Stimulated activated CD8-positive, alpha-beta memory T cell treated with anti-CD3 and anti-CD28 coated beads, Interleukin-15, amount 100 ng/mL, for 48 hours (primary cell): ENCODE data around the gene LRRC3B.

Experiments
- DNase-seq, 2 donors: peaks; one replicate each; pipeline ENCODE4 v3.0.0-alpha.2; 2020; ENCODE audit warnings: low read depth in 2 of 2

Gene LRRC3B

DNA sequence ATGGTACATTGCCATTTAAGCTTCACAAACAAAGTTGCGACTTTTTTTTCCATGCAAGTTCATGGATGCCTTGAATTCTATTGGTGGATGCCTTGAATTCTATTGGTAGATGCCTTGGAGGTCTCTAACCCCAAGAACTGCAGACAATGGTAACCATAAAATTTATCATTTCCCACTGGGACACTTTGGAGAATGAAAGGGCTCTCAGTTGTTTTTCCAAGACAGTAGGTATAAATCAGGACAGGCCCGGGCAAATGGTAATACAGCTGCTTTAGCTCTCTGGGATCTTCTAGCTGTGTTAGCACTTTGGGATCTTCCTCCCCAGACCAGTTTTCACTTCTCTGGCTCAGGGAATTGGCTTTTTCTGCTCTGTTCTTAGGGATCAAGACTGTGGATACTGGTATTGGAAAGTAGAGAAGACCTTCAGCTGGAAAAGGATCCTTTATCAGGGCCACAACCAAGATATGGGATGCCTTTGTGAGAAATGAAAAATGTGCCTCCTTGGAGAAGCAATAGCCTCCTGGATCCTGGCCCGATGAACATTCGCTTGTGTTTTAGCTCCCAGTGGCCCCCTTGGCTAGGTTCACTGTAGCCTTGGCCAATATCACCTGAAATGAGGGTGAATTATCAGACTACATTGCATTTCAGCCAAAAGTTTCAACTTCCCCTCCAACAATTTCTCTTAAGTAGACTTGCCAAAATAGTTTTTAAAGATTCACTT is 8.3 kb downstream of the LRRC3B start:
- no peak for DNase-seq

DNA sequence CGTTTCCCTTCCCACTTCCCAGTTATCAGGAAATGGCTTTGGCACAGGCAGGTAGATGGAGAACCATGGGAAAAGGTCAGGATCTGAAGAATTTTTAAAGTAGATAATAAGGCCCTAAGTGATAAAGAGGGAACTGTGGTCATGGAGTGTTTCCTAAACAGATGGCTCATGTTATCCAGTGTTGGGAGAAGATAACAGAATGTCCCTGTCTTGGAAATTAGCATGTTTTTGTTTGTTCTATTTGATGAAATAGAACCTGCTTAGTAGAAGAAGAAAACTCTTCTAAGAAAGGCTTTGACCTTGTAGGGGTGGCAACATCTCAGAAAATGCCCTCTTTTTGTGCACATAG is 8.8 kb downstream of the LRRC3B start:
- DNase-seq = no peak

DNA sequence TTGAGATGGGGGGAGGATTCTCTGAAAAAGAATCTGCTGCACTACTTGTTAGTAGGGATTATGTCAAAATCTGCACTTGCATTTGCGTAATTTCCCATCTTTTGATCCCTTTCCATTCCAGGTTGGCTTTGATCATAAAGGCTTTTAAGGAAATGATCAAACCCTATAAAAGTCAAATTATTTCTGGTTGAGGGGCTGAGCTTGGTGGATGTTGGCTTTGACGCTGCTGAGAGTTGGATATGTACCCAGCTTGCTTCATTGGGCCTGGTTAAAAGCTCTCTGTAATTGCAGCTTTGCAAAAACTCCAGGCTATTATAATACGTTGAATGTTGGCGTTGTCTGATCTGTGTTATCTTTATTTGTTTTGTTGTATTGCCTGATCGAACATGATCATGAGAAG is 12.0 kb downstream of the LRRC3B start:
- DNase-seq = no peak

DNA sequence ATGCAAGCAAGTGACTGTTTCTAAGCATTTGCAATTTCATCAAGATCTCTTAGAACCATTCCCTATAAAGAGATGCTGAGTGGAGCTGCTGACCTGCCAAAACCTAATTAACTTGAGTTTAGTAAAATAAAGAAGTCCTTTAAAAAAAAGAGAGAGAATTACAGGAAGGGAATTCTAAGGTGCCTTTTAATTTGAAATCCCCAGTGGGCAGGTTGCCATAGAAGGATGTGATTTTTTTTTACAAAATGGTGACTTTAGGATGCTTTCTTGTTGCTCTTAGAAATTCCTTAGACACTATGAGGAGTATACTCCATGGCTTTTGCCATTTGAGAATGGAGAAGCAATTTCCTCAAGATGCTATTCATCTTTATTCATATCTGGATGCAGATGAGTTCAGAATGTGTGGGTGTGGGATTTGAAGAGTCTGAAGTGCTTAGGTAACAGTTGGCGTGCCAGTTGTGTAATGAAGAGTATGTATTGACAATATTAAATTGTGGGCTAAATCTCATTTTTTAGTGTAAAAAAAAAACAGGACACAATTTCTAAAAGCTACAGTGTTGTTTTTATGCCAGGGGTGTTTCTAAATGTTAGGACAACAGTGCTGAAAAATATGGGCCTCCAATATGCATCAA is 13.6 kb downstream of the LRRC3B start:
- DNase-seq = no peak

DNA sequence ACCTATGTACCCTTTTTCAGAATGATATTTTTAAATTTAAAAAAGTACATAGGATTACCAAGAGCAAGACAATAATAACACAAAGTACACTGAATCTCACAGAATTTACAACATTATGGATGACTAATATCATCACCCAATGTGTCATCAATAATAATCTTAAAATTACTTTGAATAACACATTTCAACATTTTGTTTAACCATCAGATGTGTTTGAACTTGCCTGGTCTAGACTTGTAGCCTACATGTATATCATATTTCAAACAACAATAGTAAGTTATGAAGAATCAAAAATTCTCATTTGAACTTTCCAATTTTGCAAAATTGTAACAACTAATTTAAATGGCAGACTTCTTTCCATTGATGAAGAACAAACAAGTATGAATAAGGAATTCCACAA is 15.1 kb downstream of the LRRC3B start:
- DNase-seq = no peak

DNA sequence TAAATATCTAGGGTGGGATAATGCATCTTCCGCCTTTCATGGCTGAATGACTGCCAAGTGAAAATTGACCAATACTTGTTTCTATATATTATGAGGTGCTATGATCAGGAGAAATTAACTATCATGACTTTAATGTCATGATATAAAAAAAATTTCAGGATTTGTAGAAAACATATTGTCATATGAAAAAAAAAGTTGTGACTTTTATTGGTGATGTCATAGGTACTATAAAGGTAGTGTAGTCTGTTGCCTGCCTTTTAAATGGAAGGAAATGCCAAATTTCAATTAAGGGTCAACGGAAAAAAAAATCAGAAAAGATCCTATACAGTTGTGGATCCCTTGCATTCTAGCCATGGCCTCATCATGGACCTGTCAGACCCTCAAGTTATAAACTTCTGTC is 15.5 kb downstream of the LRRC3B start:
- no peak for DNase-seq

DNA sequence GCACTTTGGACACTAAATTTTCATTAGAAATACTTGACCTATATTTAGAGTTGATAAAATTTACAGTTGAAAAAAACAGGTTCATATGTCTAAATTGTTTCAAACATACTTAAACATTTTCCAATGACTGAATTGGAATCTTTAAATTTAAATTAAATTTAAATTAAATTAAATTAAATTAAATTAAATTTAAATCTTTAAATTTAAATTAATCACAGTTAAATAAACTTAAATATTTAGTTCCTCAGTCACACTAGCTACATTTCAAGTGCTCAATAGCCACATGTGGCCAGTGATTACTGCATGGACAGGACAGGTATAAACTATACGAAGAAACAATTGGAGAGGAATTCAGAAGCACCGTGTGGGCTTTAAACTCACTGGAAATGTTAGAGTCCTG is 16.8 kb downstream of the LRRC3B start:
- no peak for DNase-seq

DNA sequence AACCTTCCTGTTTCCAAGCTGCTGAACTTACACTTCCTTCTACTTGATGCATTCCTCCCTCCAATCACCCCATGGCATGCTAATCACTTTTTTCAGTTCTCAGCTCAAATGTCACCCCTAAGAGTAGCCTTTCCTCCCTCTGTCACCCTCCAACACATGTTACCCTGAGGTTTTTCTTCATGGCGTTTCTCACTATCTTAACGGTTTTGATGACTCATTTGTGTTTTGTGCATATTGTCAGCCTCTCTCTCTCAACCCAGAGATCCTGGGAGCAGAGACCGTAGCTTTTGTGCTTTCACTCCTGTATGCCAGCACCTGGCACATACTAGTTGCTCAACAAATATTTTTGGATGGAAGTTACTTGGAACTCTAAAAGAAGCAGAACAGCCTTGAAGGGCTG is 24.5 kb downstream of the LRRC3B start:
- no peak for DNase-seq

DNA sequence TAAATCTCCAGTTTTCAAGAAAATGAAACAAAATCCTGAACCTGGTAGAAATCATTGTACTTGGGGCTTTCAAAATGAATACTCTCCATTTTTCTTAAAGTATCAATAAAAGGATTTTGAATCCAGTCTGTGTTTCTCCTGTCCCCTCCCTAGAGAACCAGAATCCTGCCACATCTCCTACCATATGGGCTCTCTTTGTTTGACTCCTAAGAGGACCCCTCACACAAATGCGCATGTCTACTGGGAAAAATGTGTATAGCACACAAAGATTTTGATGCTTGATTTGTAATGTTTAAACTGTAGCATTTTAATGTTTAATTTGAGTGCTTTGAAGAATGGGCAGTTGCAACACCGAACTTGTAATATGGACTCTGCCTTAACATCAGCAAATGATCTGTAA is 25.9 kb downstream of the LRRC3B start:
- DNase-seq = no peak

DNA sequence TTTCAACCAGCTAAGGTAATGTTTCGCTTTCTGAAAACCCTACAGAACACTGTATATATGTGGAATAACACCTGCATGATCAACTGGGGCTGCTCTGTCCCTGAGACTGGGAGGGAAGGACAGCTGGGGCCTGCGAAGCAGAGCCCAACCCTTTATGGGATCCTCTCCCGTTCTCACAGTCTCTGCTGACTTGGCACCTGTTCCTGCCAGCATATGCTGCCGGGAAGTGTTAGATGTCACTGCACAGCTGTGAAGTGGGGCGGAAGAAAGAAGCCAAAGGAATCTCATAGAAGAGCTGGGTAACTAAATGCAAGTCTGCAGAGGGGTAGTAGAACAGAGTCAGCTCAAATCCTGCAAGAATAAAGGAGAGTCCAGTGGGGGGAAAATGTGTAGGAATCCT is 29.6 kb downstream of the LRRC3B start:
- DNase-seq = no peak

DNA sequence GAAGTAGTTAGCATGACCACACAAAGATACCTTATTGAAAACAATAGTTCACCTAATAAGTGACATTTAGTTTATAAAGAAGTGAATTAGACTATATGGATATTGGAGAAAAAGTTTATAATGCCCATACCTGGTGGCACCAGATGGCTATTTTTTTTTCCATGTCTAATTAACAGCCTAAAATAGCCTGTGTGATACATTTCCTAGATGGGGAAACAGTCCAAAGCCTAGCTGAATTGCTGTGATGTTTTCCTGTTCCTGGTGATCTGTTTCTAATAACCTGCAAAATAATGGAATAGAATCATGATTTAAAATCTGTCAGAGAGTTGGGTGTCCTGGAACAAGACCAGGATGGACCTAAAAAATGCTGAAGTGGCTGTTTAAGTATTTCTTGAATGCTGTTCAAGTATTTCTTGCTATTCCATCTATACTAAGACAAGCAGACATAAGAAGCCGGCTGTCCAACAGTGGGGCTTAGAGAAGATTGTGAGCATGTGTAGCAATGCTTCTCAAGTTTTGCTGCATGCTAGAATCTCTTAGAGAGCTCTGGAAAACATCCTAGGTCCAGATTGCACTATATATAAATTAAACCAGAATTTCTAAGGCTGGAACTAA is 31.3 kb downstream of the LRRC3B start:
- no peak for DNase-seq

DNA sequence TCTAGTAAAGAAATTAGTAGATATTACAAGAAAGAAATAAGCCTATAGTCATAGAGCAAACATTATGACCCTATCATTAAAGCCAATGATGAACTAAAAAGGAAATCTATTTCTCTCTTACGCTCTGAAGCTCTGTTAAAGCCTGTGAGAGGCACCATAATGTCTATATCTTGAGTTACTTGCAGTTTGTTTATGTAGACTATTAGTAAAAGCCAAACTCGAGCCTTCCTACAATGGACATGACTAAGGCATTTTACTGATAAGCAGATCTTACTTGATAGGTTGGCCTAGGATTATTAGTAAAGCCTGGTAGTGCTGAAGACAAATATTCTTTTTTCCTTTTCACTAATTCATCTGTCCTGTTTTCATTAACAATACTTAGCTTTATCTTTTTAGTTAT is 32.7 kb downstream of the LRRC3B start:
- DNase-seq = no peak

DNA sequence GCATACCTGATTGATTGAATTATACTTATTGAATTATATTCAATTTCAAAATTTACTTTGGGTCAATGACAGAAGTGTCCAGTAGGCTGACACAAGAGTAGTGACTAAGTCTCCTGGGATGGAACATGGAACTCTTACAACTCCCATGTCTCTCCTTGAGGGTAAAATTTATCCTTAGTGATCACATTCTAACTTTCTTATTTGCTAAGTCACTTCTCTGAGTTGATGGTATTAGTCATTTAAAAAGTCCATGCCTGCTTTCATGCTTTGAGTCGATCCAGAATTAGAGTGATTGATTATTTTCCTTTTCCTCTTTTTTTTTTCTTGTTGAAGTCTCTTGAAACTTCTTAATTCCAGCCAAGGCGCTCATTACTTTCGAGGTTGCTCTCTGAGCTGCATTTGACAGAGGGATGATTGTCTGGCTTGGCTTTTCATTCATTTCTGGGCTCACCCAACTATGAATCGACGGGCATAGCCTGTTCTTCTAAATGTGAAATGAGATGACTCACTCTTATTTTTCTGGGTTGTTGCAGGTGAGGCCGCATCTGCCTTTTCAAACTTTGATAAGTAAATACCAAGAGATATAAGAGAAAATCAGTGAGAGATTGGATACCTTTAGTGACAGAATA is 34.9 kb downstream of the LRRC3B start:
- no peak for DNase-seq

DNA sequence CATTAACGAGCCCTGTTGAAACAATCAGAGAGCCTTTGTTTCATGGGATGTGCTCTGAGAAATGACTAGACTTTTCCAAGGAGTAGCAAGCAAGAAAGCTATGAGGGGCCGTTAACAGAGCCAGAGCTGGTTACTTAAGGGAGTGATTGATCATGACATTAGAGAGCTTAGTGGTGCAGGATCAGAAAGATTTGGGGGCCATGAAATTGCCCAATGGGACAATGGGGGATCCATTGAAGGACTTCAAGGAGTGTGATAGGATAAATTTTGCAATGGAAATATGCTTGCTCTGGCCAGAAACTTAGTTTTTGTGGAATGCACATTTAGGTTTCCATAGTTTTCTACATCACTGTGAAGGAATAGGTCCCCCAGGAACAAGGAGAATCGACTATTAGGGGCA is 45.6 kb downstream of the LRRC3B start:
- no peak for DNase-seq

DNA sequence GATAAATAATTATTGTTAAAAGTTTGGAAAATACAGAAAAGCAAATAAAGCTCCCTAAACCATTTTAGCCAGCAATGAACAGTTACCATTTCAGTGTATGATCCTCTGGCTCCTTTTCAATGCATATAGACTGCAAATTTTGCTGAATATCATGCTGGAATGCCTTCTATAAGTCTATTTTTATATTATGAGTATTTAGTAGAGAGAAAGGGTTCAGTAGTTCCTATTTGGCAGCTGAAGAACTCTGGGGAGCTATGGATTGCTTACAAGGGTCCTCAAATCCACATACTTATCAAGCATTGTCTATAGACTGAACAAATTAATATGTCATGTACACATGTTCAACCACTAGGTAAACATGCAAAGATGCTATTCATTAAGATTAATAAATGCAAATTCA is 46.1 kb downstream of the LRRC3B start:
- no peak for DNase-seq

DNA sequence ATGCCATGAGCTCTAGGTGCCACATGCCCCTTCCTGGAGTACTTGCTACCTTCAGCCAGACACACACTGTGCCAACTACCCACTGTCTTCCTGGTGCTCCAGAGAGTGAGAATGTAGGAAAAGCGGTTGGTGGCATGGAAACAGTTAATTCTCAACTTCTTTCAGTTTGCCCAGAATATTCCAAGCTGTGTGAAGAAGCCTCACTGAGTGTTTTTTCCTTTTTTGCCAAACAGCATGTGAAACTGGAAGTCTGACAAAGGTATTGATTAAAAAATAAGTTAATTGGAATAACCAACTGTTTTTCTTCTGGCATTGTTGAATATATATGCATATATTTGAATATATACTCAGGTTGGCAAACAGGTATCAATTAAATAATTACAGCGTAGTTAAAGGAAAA is 52.8 kb downstream of the LRRC3B start:
- DNase-seq = no peak

DNA sequence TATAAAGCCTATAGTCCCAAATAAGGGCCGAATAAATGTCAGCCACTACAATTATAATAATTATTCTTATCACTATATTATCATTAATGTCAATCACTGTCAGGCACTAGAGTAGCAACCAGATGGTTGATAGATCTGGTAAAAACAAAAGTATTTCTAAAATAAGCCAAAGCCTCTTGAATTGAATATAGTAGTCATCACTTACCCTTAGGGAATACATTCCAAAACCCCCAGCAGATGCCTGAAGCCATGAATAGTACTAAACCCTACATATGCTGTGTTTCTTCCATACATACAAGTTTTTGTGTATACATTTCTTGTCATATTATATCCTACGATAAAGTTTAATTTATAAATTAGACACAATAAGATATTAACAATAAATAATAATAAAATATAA is 59.1 kb downstream of the LRRC3B start:
- no peak for DNase-seq

DNA sequence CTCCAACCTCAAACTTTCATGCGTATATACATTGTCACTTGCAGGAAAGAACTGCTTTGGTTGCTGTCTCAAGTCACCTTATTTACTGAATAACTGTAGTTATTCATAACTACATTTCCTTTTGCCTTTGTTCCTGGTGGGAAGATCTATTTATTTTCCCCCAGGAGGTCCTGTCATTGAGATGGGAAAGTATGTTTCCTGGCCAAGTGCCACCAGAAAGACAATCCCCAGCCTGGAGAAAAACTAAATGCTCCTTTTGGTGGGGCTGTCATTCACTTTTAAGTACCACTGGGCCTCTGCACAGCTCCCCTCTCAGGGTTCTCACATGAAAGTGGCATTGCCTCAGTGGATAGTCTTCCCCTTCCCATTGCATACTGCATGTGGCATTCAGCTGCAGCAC is 59.8 kb downstream of the LRRC3B start:
- no peak for DNase-seq

DNA sequence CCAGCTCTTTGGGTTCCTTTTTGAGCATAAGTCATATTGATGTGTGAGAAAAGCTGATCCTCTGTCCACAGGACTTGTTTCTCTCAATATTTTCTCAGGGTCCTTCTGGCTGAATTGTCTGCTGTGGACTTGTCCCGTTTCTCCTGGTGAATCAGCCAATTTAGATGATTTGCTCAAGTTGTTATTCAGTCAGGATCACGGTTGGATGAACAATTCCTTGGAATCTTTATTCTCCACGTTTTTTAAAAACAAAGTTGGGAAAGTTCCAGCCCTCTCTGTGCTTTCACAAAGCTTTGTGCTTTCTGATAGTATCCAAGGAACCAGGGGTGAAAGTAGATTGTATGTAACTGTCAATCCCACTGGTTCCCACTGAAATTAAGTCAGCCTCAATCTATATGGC is 61.3 kb downstream of the LRRC3B start:
- DNase-seq = no peak

DNA sequence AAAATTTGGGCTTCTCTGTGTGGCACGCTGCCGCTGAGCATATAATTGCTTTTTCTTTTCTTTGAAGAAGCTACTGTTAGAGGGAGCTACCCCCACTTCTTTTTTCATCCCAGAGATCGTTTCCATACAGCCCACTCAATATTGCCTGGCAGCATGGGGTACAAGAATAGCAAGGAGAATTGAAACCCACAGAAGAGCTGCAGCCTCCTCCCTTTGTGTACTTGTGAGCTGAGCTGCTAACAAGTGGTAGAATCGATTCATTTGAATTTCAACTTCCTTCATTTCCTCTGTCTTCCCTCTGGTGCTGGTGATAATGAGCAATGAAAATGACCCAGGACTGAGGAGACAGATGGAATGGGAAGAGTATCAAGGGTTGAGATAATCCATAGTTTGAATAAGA is 64.9 kb downstream of the LRRC3B start:
- no peak for DNase-seq

DNA sequence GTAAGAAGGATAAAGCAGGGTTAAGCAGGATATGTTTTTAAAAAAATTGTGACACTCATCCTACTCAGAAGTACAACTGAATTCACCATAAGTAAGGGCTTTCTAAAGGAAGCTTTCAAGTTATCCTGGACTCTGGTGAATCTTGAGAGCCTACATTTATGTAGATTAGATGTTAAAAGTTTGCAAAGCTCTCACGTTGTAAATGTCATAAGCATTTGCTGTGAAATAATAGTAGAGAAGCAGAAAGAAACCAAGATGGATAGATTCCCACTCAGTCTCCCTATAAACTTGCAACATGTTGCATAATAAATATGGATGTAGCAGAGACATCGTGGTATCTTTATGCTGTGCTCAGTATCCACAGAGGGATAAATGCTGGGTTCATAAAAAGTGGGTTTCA is 77.0 kb downstream of the LRRC3B start:
- no peak for DNase-seq

DNA sequence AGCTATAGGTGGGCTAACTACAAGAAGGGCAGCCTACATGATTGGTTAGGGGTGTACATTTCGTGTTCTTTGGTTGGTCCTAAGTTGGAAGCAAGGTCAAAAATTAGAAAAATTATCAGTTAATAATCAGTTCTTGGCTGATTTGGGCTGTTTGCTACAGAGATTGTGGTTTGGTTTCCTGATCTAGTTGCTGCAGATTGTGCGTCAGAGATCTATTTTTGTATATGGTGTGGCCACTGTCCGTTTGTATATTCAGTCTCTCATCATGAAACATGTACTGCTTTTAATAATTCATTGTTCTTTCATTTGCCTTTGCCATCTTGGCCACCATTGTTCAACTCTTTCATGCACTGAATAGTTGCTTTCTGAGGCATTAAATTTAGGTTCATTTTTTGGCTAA is 80.9 kb downstream of the LRRC3B start:
- DNase-seq = no peak

DNA sequence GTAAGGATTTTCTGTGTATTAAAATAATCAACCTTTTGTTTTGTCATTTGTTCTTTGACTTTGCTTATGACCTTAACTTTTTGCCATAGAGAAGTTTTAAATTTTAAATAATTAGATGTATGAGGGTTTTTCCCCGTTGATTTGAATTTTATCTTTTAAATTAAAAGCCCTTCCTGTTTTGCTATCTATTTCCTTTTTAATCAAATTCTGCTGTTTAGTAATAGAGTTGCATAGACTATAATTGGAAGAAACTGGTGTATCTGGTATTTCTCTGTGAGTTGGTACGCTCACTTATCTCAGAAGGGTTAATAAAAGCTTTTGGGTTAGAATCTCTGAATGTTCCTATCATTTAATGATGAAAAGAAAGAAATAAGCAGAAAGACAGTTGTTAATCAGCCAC is 82.2 kb downstream of the LRRC3B start:
- DNase-seq = no peak
